HL-60/S4 treated with phorbol 12-myristate 13-acetate at 8.2 ng/mL for 4 days and 3 days (cell line): Measurements from ENCODE around the gene DNAH5.

Source experiments
- in situ Hi-C: fragments of 300-500 bp; cut with MboI; formaldehyde crosslinking; loops from 2 replicates; pipeline ENCODE4 v1.15.0; 2022; ENCODE audit warnings: low sequenced_read_pairs

DNAH5 gene

DNA sequence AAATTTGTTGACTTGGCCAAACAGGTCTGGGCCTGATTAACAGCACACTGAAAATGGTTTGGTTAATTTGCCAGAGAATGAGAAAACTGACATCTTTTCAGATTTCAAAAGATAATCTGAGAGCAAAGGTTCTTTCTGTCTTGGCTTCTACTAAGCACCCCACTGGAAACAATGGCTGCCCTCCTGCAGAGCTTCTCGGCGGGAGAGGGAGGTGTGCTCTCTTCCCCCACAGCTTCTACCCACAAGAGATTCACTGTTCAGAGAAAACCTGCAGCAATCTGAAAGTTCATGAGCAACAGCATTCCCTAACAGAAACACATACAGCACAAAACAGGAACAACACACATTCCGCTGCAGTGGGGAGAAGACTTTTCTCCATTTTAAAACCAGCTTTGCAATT, 3.0 kb downstream of the DNAH5 start:
- in situ Hi-C loops = no loop called here

GRCh38 chr5:13939638-13940037, 4.8 kb downstream of the DNAH5 start:
- in situ Hi-C loops = no loop called here

- in situ Hi-C loops = no loop called here
These were observed 9.6 kb downstream of the DNAH5 start for GRCh38 chr5:13934921-13935320.

GRCh38 chr5:13934125-13934524, 10.4 kb downstream of the DNAH5 start:
- in situ Hi-C loops = no loop called here

GRCh38 chr5:13932561-13932960, 11.9 kb downstream of the DNAH5 start:
- in situ Hi-C loops = no loop called here

DNA sequence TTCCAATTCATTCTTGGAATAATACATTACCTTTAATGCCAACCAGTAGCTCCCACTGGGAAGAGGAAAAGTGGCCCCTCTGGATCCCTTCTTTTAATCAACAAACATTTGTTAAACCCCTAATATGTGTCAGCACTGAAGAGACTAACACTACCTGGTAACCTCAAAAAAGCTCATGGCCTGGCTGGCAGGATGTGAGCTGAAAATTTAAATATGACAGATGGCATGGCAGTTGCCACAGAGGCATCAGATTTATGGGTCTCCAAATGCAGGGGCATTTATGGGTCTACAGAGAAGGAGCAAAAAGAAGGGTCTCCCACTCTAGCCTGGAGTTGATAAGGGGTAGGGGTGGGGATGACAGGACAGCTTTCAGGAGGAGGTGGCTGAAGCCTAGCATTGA, 12.5 kb downstream of the DNAH5 start:
- in situ Hi-C loops = no loop called here

GRCh38 chr5:13930541-13931171, 13.8 kb downstream of the DNAH5 start:
- in situ Hi-C loops = no loop called here

GRCh38 chr5:13926731-13927130, 17.8 kb downstream of the DNAH5 start:
- in situ Hi-C loops = no loop called here

- in situ Hi-C loops = no loop called here
These were observed 22.9 kb downstream of the DNAH5 start for GRCh38 chr5:13921578-13921977.

GRCh38 chr5:13919786-13920185, 24.7 kb downstream of the DNAH5 start:
- in situ Hi-C loops = no loop called here

DNA sequence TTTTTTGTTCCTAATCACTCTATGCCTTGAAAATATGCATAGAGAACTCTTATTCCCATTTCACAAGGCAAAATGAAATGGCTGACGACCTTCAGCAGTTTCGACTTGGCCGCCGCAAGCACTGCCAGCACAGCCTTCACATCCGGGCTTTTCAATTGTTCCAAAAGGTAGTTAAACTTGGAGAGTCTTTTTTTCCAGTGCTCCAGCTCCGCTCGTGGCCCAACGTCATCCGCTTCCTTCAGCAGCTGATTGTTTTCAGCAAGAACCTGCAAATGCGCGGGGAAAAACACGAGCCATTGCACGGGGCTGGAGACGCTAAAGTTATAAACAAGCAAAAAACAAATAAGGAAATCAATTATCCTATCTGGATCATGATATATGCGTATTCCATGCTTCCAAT, 25.4 kb downstream of the DNAH5 start:
- in situ Hi-C loops = no loop called here

DNA sequence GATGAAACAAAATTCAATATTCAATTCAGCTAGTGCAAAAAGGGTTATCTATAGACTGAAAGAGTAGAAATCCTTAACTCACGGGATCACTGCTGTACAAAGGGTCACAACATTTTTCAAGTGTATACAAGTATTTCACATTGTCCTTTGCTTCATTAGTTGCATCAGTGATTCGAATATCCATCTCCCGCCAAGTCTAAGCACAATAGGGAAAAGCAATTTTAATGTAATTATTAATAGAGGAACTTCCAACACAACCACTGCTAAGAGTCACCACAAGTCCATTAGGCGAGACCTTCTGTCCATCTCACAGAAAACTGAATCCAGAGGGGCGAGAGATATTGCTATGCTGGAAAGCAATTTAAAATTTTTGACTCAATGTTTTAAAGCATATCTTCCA, 27.4 kb downstream of the DNAH5 start:
- in situ Hi-C loops = no loop called here

DNA sequence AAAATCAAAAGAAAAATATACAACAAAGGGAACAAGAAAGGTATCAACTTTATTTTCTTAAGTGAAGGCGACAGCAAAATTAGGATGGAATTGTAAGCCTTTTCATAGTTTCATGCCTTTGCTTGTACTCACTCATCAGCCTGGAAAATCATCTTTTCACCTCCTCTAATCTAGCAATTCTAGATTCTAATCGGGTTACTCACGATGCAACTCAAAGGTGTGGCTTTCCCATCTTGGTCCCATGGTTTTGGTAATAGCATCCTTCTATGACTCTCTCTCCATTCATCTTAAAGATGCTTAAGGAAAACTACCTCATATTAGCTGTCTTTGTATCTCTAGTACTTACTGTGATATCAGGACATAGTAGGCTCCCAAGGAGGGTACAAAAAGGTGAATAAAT, 30.5 kb downstream of the DNAH5 start:
- in situ Hi-C loops = no loop called here

- in situ Hi-C loops = no loop called here
These were observed 33.7 kb downstream of the DNAH5 start for GRCh38 chr5:13910637-13911288.

- in situ Hi-C loops = no loop called here
These were observed 34.3 kb downstream of the DNAH5 start for GRCh38 chr5:13910201-13910600.

DNA sequence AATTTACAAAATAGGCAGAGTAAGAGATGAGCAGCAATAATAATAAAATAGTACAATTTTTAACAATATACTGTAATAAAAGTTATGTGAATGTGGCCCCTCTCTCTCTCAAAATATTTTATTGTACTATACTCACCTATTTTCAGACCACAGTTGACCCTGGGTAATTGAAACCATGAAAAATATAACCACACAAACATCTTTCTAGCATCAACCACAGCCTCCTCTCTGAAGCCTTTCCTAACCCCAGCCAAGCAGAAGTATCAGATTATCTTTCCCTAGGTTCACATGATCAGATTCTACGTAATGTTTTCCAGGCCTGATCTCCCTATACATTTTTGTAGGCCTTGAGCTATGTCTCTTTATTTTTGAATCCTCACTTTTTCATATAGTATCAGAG, 35.2 kb downstream of the DNAH5 start:
- in situ Hi-C loops = no loop called here

DNA sequence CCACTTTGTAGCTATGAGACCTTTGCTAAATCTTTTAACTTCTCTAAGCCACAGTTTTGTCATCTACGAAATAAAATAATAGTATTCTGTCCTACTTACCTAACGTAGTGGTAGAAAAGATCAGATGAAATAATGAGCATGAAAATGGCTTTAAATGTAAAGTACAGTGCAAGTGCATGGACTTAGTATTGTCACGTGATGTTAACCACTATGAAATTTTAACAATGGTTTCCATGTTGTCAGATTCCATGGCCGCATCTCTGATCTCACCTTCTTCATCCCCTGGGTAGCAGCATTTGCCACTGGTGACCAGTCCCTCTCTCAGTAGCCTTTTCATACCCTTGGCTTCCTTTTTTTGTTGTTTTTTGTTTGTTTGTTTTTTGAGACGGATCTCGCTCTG, 45.9 kb downstream of the DNAH5 start:
- in situ Hi-C loops = no loop called here

- in situ Hi-C loops = no loop called here
These were observed 66.1 kb downstream of the DNAH5 start for GRCh38 chr5:13878357-13878756.

- in situ Hi-C loops = no loop called here
These were observed 77.7 kb downstream of the DNAH5 start for GRCh38 chr5:13866792-13867191.

DNA sequence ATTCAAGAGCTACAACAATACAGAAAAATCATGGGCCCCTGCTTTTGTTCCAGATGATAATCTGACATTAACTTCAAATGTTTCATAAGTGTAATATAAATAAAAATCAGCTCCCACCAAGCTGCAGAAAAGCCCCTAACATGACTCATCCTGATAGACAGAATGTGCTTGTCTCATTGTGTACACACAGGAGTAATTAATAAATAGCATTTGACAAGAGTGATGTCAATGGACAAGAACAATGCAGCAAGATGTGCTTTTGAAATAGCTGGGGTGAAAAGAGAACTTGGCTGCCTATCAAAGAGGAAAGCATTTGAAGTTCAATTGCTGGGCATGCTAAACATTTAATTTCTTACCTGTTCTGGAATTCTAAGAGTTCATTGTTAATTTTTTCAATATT, 79.2 kb downstream of the DNAH5 start:
- in situ Hi-C loops = no loop called here

GRCh38 chr5:13860146-13860545, 84.3 kb downstream of the DNAH5 start:
- in situ Hi-C loops = no loop called here

GRCh38 chr5:13859270-13860065, 85.0 kb downstream of the DNAH5 start:
- in situ Hi-C loops = no loop called here
